Measurements from ENCODE around the gene CIP2A.
A peak's percentile ranks its signal among the peaks of the same experiment; 100 is the strongest.

DNA sequence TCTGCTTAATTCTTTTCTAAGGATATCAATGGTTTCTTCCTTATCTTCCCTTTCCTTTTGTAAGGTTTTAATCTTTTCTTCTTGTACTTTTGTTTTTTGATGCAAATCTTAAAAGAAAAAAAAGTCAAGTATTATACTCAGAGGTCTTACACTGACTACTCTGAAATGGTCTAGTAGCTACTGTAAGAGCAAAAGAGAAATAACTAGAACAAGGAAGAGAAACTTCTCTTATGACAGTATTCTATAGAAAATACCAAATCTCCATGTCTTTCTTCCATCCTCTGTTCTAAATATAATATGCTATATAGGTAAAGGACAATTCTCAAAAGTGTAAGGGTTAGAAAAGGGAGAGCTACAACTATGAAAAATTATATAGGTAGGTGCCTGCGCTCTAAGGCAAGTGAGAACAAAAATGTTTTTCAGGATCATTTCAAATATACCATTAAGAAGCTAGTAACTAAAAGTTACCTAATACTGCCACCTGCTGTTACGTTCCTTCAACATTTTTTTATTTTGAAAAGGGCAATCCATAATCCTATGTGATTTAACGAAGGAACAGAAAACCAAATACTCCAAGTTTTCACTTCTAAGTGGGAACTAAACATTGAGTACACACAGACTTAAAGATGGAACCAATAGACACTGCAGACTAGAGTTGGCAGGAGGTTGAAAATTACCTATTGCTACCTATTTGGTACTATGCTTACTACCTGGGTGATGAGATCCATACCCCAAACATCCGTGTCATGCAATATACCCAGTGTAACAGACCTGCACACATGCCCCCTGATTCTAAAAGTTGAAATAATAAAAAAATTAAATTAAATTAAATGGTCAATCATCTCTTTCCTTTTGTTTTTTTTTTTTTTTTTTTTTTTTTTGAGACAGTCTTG, 36.7 kb downstream of the CIP2A start:
- TF ChIP-seq, protein P1, sequence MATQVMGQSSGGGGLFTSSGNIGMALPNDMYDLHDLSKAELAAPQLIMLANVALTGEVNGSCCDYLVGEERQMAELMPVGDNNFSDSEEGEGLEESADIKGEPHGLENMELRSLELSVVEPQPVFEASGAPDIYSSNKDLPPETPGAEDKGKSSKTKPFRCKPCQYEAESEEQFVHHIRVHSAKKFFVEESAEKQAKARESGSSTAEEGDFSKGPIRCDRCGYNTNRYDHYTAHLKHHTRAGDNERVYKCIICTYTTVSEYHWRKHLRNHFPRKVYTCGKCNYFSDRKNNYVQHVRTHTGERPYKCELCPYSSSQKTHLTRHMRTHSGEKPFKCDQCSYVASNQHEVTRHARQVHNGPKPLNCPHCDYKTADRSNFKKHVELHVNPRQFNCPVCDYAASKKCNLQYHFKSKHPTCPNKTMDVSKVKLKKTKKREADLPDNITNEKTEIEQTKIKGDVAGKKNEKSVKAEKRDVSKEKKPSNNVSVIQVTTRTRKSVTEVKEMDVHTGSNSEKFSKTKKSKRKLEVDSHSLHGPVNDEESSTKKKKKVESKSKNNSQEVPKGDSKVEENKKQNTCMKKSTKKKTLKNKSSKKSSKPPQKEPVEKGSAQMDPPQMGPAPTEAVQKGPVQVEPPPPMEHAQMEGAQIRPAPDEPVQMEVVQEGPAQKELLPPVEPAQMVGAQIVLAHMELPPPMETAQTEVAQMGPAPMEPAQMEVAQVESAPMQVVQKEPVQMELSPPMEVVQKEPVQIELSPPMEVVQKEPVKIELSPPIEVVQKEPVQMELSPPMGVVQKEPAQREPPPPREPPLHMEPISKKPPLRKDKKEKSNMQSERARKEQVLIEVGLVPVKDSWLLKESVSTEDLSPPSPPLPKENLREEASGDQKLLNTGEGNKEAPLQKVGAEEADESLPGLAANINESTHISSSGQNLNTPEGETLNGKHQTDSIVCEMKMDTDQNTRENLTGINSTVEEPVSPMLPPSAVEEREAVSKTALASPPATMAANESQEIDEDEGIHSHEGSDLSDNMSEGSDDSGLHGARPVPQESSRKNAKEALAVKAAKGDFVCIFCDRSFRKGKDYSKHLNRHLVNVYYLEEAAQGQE (IDR thresholded peaks at IDR 0.05; ENCODE audit: unreplicated experiment): no peak
- TF ChIP-seq, protein P2, sequence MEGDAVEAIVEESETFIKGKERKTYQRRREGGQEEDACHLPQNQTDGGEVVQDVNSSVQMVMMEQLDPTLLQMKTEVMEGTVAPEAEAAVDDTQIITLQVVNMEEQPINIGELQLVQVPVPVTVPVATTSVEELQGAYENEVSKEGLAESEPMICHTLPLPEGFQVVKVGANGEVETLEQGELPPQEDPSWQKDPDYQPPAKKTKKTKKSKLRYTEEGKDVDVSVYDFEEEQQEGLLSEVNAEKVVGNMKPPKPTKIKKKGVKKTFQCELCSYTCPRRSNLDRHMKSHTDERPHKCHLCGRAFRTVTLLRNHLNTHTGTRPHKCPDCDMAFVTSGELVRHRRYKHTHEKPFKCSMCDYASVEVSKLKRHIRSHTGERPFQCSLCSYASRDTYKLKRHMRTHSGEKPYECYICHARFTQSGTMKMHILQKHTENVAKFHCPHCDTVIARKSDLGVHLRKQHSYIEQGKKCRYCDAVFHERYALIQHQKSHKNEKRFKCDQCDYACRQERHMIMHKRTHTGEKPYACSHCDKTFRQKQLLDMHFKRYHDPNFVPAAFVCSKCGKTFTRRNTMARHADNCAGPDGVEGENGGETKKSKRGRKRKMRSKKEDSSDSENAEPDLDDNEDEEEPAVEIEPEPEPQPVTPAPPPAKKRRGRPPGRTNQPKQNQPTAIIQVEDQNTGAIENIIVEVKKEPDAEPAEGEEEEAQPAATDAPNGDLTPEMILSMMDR (conservative IDR thresholded peaks at IDR 0.05; ENCODE audit: low read depth in 2 of 2): peak in 1 of 2 experiments; percentile 67; a peak in 3 of 4 replicates

Measured in GM23338 (cell line).